WI38 (cell line): Measurements from ENCODE around the gene PRR3.

Source experiments
- H3K4me3 ChIP-seq: 2 replicates; pipeline ENCODE4 v1.5.1; 2011; ENCODE audit warnings: low read depth, mild to moderate bottlenecking, control low read depth, low read length
- CTCF ChIP-seq: IDR thresholded peaks from 2 replicates; pipeline ENCODE4 v1.5.1; 2012; ENCODE audit warnings: low read depth, mild to moderate bottlenecking, control low read depth, low read length

The PRR3 gene

GRCh38 chr6:30571075-30571761, 14.1 kb downstream of the PRR3 start, which contains the start of gene ABCF1:
TSS of gene ABCF1 (plus strand) at chr6:30571442. CDS start at chr6:30571488, 46 bp downstream.
- no peak for TF ChIP-seq CTCF
- peak within 1 kb of the TSS; percentile 69 for H3K4me3 ChIP-seq

- TF ChIP-seq CTCF, result no peak
- peak overlapping the region; percentile 69 for H3K4me3 ChIP-seq
These were observed 14.6 kb downstream of the PRR3 start for GRCh38 chr6:30571762-30572082.

GRCh38 chr6:30572148-30572547, 15.1 kb downstream of the PRR3 start:
- no peak for TF ChIP-seq CTCF
- peak overlapping the region; percentile 69 for H3K4me3 ChIP-seq

GRCh38 chr6:30573113-30573512, 16.0 kb downstream of the PRR3 start:
- no peak overlapping the region for H3K4me3 ChIP-seq
- no peak for TF ChIP-seq CTCF

- no peak for TF ChIP-seq CTCF
- no peak overlapping the region for H3K4me3 ChIP-seq
These were observed 21.0 kb downstream of the PRR3 start for GRCh38 chr6:30578051-30578450.

- no peak overlapping the region for H3K4me3 ChIP-seq
- no peak for TF ChIP-seq CTCF
These were observed 26.8 kb downstream of the PRR3 start for GRCh38 chr6:30583921-30584320.

GRCh38 chr6:30589754-30590358, 32.8 kb downstream of the PRR3 start:
- H3K4me3 ChIP-seq, result no peak overlapping the region
- no peak for TF ChIP-seq CTCF
